ENCODE data around the gene BMPR1A. TPM values are rescaled to one million over a fixed set of nuclear protein-coding genes. Genes with fewer than 3 reads are reported as not detected.

Gene BMPR1A
- polyA plus RNA-seq, 2 of the 4 experiments (the other 2 are of a cell fraction): 25.5 to 39.0 TPM

DNA sequence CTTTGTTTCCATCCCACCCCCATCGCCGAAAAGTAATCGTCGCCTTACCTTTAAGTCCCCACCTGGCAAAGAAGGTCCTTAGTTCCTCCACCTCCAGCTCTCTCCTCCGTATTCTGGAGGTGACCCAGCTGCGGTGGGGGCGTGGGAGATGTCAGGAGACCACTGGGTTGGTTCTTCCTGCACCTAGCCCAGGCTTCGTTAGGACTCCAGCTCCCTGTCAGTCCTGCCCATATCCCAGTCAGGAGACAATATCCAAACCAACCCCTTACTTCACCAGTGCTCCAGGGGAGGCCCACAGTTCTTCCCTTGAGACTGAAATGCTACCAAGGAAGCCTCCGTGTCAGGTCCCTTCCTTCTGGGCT lies 212.6 kb downstream of the BMPR1A start:
- TF ChIP-seq NR3C1 (IDR thresholded peaks at IDR 0.05): no peak
- TF ChIP-seq ESRRA (IDR thresholded peaks at IDR 0.05; ENCODE audit: borderline replicate concordance, low read length): no peak
- no peak for TF ChIP-seq GATA3 (IDR thresholded peaks at IDR 0.05; ENCODE audit: borderline replicate concordance)
- TF ChIP-seq, protein P1, sequence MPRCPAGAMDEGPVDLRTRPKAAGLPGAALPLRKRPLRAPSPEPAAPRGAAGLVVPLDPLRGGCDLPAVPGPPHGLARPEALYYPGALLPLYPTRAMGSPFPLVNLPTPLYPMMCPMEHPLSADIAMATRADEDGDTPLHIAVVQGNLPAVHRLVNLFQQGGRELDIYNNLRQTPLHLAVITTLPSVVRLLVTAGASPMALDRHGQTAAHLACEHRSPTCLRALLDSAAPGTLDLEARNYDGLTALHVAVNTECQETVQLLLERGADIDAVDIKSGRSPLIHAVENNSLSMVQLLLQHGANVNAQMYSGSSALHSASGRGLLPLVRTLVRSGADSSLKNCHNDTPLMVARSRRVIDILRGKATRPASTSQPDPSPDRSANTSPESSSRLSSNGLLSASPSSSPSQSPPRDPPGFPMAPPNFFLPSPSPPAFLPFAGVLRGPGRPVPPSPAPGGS (IDR thresholded peaks at IDR 0.05): no peak
- TF ChIP-seq HOXA7 (CRISPR knock-in tag; IDR thresholded peaks at IDR 0.05): no peak
- TF ChIP-seq CHD4 (IDR thresholded peaks at IDR 0.05; ENCODE audit: borderline replicate concordance): no peak
- no peak for TF ChIP-seq CBX8 (IDR thresholded peaks at IDR 0.05)
- TF ChIP-seq, protein P2, sequence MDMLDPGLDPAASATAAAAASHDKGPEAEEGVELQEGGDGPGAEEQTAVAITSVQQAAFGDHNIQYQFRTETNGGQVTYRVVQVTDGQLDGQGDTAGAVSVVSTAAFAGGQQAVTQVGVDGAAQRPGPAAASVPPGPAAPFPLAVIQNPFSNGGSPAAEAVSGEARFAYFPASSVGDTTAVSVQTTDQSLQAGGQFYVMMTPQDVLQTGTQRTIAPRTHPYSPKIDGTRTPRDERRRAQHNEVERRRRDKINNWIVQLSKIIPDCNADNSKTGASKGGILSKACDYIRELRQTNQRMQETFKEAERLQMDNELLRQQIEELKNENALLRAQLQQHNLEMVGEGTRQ (IDR thresholded peaks at IDR 0.05): no peak
- no peak for TF ChIP-seq JUNB (IDR thresholded peaks at IDR 0.05)
- no peak for TF ChIP-seq EHF (CRISPR knock-in tag; IDR thresholded peaks at IDR 0.05)
- TF ChIP-seq, protein P3, sequence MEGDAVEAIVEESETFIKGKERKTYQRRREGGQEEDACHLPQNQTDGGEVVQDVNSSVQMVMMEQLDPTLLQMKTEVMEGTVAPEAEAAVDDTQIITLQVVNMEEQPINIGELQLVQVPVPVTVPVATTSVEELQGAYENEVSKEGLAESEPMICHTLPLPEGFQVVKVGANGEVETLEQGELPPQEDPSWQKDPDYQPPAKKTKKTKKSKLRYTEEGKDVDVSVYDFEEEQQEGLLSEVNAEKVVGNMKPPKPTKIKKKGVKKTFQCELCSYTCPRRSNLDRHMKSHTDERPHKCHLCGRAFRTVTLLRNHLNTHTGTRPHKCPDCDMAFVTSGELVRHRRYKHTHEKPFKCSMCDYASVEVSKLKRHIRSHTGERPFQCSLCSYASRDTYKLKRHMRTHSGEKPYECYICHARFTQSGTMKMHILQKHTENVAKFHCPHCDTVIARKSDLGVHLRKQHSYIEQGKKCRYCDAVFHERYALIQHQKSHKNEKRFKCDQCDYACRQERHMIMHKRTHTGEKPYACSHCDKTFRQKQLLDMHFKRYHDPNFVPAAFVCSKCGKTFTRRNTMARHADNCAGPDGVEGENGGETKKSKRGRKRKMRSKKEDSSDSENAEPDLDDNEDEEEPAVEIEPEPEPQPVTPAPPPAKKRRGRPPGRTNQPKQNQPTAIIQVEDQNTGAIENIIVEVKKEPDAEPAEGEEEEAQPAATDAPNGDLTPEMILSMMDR (IDR thresholded peaks at IDR 0.05): no peak
- TF ChIP-seq SMC3 (IDR thresholded peaks at IDR 0.05): no peak
- TF ChIP-seq, protein P4, sequence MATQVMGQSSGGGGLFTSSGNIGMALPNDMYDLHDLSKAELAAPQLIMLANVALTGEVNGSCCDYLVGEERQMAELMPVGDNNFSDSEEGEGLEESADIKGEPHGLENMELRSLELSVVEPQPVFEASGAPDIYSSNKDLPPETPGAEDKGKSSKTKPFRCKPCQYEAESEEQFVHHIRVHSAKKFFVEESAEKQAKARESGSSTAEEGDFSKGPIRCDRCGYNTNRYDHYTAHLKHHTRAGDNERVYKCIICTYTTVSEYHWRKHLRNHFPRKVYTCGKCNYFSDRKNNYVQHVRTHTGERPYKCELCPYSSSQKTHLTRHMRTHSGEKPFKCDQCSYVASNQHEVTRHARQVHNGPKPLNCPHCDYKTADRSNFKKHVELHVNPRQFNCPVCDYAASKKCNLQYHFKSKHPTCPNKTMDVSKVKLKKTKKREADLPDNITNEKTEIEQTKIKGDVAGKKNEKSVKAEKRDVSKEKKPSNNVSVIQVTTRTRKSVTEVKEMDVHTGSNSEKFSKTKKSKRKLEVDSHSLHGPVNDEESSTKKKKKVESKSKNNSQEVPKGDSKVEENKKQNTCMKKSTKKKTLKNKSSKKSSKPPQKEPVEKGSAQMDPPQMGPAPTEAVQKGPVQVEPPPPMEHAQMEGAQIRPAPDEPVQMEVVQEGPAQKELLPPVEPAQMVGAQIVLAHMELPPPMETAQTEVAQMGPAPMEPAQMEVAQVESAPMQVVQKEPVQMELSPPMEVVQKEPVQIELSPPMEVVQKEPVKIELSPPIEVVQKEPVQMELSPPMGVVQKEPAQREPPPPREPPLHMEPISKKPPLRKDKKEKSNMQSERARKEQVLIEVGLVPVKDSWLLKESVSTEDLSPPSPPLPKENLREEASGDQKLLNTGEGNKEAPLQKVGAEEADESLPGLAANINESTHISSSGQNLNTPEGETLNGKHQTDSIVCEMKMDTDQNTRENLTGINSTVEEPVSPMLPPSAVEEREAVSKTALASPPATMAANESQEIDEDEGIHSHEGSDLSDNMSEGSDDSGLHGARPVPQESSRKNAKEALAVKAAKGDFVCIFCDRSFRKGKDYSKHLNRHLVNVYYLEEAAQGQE (IDR thresholded peaks at IDR 0.05): no peak
- TF ChIP-seq CBX2 (IDR thresholded peaks at IDR 0.05; ENCODE audit: borderline replicate concordance, low read depth): no peak
- TF ChIP-seq RCOR1 (IDR thresholded peaks at IDR 0.05; ENCODE audit: low read depth, low read length): no peak
- TF ChIP-seq HDAC2 (IDR thresholded peaks at IDR 0.05): no peak
- no peak for TF ChIP-seq HOXB13 (CRISPR knock-in tag; IDR thresholded peaks at IDR 0.05; ENCODE audit: low read depth)
- no peak for TF ChIP-seq ZSCAN20 (CRISPR knock-in tag; IDR thresholded peaks at IDR 0.05)
- no peak for TF ChIP-seq MYC (IDR thresholded peaks at IDR 0.05; ENCODE audit: borderline replicate concordance, low read length)
- no peak for TF ChIP-seq KDM1A (IDR thresholded peaks at IDR 0.05; ENCODE audit: low read depth)
- H3K4me1 ChIP-seq: peaks cover 37% of the 10 kb centered on the region
- FAIRE-seq: no peak
- ATAC-seq: no peak
- DNase-seq (ENCODE audit: low read depth in 1 of 2, low spot score in 1 of 2): no peak
- WGBS (ENCODE audit: missing lambda C conversion rate): 96% methylated on average over 9 of the region's 9 CpGs
- ChIA-PET POLR2A (interaction anchor here (1.2 kb wide), 1 partner anchor 127 kb away, joined by 5 read pairs; the partner anchor contains the start of genes GLUD1 and SHLD2), CTCF (interaction anchor here (1.2 to 7.2 kb wide), 6 partner anchors 11 to 284 kb away, joined by 3 to 57 read pairs (median 24); partner anchors contain the start of genes MMRN2 and SNCG)
- H3K4me3 ChIP-seq: no peak overlapping the region
- no peak overlapping the region for H3K27ac ChIP-seq
- no peak overlapping the region for H3K4me2 ChIP-seq
- H3K9me3 ChIP-seq: no peaks in the 10 kb centered on the region
